Measurements from ENCODE around the gene NPHP1.

DNA sequence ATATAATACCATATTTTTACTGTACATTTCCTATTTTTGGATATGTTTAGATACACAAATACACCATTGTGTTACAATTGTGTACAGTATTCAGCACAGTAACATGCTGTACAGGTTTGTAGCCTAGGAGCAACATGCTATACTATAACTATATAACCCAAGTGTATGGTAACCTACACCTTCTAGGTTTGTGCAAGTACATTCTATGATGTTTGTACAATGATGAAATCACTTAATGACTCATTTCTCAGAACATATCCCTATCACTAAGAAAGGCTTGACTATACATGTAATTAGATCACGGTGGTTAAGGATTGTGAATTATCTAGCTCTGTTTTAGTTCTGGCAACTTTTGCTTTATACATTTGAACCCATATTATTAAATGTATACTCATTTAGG lies 31.3 kb downstream of the NPHP1 start:
- no peak for TF ChIP-seq POLR2A (IDR thresholded peaks at IDR 0.05)
- TF ChIP-seq, protein P1, sequence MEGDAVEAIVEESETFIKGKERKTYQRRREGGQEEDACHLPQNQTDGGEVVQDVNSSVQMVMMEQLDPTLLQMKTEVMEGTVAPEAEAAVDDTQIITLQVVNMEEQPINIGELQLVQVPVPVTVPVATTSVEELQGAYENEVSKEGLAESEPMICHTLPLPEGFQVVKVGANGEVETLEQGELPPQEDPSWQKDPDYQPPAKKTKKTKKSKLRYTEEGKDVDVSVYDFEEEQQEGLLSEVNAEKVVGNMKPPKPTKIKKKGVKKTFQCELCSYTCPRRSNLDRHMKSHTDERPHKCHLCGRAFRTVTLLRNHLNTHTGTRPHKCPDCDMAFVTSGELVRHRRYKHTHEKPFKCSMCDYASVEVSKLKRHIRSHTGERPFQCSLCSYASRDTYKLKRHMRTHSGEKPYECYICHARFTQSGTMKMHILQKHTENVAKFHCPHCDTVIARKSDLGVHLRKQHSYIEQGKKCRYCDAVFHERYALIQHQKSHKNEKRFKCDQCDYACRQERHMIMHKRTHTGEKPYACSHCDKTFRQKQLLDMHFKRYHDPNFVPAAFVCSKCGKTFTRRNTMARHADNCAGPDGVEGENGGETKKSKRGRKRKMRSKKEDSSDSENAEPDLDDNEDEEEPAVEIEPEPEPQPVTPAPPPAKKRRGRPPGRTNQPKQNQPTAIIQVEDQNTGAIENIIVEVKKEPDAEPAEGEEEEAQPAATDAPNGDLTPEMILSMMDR (IDR thresholded peaks at IDR 0.05), result no peak
